ENCODE data around the gene LSM2.

The LSM2 gene

GRCh38 chr6:31792761-31793171 lies 14.0 kb downstream of the LSM2 start:
- no peak for DNase-seq (ENCODE audit: extremely low read depth, low read depth)
- peak overlapping the region; percentile 97 for H3K4me3 ChIP-seq (replicated peaks; ENCODE audit: low read depth, low read length)
- TF ChIP-seq CTCF (IDR thresholded peaks at IDR 0.05; ENCODE audit: low read depth, low read length, missing control alignments): no peak

- DNase-seq (ENCODE audit: extremely low read depth, low read depth): no peak
- TF ChIP-seq CTCF (IDR thresholded peaks at IDR 0.05; ENCODE audit: low read depth, low read length, missing control alignments): no peak
- H3K4me3 ChIP-seq (replicated peaks; ENCODE audit: low read depth, low read length): no peak overlapping the region
These were observed 14.7 kb downstream of the LSM2 start for GRCh38 chr6:31792090-31792374.

DNA sequence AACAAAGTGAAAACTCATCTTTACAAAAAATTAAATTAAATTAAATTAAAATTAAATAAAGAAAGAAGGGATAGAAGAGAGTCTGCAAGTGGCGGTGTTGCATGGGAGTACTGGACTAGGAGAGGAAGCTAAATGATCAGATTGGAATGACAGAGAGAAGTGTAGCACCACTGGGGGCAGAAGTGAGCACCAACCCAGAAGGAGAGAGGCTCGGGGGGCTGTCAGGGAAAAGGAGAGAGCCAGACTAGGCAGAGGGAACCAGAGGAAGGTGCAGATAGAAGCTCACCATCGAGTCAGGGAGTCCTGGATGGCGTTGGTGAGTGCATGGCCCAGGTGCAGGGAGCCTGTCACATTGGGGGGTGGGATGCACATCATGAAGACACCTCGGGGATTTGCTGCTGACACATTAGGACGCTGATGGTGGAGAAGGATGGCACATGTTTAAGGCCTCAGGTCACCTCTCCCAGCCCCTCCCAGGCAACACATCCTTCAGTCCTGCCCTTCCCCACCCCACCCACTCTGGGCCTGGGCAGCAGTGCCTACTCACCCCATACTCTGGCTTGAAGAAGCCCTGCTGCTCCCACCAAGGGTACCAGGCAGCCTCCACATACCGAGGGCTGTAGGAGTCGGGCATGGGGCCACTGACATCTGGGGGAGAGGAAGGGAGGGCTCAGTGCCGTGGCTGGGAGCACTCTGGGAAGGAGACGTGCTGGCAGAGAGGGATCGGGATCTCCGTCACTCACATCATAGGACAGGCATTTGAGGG lies 15.3 kb downstream of the LSM2 start:
- TF ChIP-seq CTCF (IDR thresholded peaks at IDR 0.05; ENCODE audit: low read depth, low read length, missing control alignments): peak; percentile 78
- DNase-seq (ENCODE audit: extremely low read depth, low read depth): no peak
- no peak overlapping the region for H3K4me3 ChIP-seq (replicated peaks; ENCODE audit: low read depth, low read length)

- TF ChIP-seq CTCF (IDR thresholded peaks at IDR 0.05; ENCODE audit: low read depth, low read length, missing control alignments): no peak
- no peak for DNase-seq (ENCODE audit: extremely low read depth, low read depth)
- no peak overlapping the region for H3K4me3 ChIP-seq (replicated peaks; ENCODE audit: low read depth, low read length)
These were observed 21.3 kb downstream of the LSM2 start for GRCh38 chr6:31785475-31785874.

GRCh38 chr6:31784098-31784925 lies 22.5 kb downstream of the LSM2 start:
- no peak for DNase-seq (ENCODE audit: extremely low read depth, low read depth)
- no peak for TF ChIP-seq CTCF (IDR thresholded peaks at IDR 0.05; ENCODE audit: low read depth, low read length, missing control alignments)
- no peak overlapping the region for H3K4me3 ChIP-seq (replicated peaks; ENCODE audit: low read depth, low read length)

DNA sequence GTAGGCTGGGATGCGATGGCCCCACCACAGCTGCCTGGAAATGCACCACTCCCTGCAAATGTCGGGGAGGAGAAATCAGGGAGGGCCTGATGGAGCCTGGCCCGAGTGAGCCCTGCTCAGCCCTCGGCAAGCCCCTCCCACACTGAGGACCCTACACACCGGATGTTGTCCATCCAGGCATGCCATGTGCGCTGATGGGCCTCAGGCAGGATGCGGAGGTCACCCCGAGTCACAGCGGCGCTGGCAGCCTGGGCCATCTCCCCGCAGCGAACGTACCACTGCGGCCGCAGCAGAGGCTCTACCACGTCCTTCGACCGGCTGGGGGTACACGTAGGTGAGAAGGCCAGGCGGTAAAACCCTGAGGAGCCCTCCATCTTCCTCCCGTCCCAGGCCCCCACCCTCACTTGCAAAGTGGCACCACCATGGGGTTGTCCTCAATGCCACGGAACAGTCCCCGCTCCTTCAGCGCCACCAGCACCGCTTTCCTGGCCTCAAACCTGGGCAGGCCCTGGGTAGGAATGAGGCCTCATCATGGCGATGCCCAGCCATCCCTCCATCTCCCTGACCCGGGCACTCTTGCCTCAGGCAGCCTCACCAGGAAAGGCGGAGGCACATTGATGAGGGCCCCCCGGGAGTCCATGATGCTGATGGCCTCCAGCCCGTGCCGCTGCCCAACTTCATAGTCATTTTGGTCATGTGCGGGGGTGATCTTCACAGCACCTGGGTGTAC lies 24.5 kb downstream of the LSM2 start:
- H3K4me3 ChIP-seq (replicated peaks; ENCODE audit: low read depth, low read length): no peak overlapping the region
- DNase-seq (ENCODE audit: extremely low read depth, low read depth): no peak
- no peak for TF ChIP-seq CTCF (IDR thresholded peaks at IDR 0.05; ENCODE audit: low read depth, low read length, missing control alignments)

All from HFF-Myc (cell line).